T-helper 22 cell (primary cell): ENCODE results near the gene SLFN11.
A peak's percentile ranks its signal among the peaks of the same experiment; 100 is the strongest.
"Not testable (repeated sequence)": the region's sequence is repeated elsewhere in the genome, so short reads cannot be mapped to it uniquely, and the experiment has no call there.

Source experiments
- DNase-seq: peaks from one replicate; pipeline ENCODE4 v3.0.0-alpha.2; 2020; ENCODE audit warnings: low read depth

Gene SLFN11

DNA sequence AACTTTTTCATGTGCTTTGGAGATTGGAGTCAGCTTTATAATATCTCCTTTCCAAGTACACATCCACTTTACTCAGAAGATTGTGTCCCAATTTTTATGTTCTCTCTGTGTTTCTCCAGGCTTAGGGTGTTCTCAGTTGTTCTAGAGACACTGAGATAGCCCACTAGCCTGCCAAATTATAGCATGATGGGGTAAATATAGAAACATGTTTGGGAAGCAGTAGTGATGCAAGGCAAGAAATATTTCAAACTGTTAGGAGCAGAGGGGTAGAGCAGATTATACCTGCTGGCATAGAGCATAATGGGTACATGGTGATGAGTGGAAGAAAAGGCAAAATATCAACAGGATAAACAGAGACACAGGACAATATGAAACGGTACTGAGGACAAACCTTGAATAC, 12.4 kb downstream of the SLFN11 start:
- DNase-seq = no peak

DNA sequence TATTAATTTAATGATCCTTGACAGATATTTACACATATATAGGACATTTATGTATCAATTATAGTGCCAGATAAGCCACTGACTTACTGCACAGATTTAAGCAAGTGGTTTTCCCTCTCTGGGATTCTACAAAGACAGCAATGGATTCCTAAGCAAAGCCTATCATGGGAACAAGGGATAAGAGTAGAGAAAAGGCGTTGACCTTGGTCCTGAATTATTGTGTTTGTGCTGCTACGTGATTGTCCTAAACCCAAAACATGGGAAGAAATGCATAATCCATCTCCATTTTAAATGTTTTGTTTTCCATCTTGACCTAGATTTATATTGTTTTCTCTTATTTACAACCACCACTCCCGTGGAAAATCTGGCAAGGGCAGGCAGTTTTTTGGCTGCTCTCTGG, 14.0 kb downstream of the SLFN11 start:
- DNase-seq = no peak

DNA sequence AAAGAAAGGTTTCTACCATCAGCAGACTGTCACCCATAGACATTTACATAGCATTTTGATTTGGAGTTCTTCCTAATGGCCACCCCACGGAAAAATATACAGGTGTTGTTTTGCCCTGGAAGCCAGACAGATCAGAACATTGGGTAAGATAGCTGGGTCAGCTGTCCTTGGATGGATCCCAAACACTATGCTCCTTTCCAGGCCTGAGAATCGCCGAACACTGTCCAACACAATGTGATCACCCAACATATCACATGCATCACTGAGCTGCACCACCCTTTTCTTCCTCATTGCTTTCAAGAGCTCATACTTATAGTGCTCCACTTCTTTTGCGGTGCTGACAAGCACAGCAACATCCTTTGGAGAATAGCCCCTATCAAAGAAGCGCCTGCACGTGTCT, 21.1 kb downstream of the SLFN11 start:
- DNase-seq = no peak

DNA sequence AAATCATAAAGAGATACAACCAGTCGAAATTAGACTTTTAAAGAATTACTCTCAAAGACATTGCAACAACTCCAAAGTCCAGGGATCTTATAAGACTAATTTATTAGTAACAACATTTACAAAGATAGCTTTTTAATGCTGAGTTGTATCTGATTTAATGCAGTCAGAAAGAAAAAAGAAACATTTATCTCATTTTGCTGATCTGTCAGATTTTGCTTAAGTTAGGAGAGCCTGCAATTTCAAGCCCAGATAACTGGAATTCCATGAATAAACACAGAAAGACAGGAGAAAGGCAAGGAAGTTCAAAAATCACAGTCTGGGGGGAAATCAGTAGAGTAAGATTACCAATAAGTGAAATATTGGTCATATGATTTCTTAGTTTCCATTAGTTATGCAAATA, 22.9 kb downstream of the SLFN11 start:
- DNase-seq = no peak

DNA sequence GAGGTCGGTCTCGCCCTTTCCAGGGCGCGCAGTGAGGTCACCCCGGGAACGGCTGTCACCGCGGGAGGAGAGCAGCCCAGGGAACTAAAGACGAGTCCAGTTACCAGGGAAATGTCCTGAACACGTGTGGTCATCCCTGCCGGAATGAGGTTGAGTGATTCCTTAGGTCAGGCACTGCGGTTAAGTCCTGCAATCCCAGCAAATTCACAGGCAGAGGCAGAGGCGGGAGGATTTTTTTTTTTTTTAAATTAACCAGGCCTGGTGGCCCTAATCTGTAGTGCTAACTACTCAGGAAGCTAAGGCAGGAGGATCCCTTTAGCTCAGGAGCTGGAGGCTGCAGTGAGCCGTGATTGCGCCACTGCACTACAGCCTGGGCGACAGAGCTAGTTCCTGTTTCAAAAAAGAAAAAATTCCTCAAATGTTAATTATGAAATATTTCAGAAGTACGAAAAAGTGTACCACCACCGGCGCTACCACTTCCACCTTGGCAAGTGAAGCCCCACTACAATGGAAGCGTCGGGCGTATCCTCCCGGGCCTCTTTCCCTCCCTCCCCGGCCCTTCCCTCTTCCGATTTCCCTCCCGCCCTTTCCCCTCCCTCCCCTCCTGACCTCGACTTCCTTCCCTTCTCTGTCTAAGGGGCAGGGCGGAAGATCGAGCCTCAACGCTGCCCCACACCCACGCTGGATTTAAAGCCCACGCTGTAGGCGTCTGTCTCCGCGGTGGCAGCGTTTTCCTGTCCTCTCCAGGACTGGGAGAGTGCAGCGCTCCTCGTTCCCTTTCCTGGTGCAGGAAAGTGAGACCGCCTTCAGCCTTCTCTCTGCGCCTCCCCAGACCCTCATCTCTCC, 27.3 kb downstream of the SLFN11 start:
- no peak for DNase-seq

DNA sequence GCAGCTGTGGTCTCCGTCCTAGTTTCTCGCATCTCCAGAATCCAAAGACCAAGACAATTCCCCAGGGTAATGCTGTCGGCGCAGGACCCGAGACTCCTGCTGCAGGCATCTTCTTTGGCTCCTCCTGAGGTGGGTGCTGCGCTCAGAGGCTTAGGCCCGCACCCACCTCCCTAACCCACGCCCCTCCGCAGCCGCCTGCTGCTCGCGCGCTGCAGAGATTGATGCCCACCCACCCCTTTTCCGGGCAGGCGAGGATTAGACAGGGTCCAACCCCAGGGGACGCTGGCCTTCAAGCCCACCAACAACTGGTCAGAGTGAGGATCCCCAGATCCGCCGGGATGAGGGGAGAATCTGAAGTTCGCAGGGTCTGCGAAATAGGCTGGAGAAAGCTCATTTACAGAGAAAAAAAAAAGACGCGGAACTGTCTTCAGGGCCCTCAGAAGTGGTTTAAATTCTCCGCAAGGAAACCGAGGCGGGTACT, 27.9 kb downstream of the SLFN11 start:
- no peak for DNase-seq

DNA sequence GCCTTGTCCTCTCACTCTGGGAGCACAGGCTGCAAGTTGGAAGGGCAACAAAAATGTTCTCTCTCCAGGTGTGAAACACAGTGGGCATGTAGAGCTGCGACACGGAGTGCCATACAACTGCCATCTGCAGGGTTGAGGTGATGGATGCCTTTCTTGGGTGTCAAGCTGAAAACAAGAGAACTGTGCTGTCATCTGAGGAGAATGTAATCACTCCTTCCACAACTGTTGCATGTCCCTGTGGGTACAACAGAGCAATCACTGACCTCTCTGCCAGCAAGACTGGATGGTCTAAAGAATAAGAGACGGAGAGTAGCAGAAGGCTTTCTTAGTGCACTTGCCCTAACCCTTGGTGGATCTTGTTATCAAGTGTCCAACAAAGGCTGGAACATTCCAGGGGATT, 29.2 kb downstream of the SLFN11 start:
- no peak for DNase-seq

DNA sequence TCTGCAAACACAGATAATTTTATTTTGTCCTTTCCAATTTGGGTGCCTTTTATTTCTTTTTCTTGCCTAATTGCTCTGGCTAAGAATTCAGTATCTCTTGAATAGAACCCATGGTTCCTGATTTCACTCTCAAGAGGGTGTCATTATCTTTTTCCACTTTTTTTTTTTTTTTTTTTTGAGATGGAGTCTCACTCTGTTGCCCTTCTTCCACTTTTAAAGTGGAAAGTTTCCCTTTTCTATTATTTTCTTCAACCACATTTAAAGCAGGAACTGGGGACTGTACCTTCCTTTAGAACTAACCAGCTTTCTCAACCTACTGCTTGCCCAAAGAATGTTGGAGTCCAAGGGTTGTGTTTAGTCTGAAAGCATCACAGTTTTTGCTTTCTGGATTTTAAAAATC, 31.1 kb downstream of the SLFN11 start:
- no peak for DNase-seq

DNA sequence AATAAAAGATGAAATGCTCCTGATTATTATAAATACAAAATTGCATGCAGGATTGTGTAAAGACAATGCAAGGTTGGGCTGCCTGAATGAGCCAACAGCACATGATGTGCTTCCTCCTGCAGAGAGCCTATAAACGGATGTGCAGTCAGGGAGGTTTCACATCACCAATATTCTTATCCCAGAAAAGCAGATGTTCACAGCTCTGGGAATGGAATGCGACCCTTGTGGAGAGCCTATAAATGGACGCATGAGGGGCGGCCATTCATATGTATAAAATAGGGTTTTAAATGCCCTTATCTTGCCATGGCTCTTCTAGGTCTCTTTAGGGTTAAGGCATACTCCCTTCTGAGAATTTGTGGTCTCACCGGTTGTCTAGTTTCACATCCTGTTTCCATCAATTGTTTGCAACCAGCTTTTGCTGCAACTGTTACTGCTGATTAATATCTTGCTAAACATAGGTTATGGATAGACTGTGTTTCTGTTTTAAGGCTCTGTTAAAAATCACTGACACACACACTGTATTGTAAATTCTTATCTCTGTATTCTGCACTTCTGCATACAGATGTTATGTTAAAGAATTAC, 31.9 kb downstream of the SLFN11 start:
- no peak for DNase-seq

DNA sequence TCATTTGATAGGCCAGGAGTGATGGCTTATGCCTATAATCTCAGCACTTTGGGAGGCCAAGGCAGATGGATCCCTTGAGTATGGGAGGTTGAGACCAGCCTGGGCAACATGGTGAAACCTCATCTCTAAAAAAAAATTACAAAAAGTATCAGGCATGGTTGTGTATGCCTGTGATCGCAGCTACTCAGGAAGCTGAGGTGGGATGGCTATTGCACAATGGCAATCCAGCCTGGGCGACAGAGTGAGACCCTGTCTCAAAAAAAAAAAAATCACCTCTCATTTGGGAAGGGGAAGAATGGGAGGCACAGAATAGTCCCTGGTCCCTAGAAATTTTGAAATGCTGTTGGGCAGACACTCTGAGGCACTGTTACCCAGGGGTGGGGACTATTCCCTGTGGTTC, 35.2 kb downstream of the SLFN11 start:
- no peak for DNase-seq

DNA sequence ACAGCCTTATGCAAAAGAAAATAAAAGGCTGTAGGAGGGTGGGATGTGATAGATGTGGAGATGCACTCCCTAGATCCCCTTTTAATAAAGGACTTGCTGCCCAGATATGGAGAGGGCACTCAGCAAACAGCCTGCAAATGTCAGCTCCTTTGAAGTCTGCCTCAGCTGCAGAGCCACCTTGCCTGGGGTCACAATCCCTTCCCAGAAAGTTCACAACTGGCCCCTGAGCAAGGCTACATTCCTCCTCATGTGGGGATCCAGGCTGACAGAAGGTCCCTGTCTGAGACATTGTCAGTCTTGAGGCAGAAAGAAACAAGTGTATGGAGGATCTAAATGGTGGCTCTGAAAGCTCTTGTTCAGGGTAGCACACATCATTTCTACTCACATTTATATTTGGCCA, 36.1 kb downstream of the SLFN11 start:
- no peak for DNase-seq

DNA sequence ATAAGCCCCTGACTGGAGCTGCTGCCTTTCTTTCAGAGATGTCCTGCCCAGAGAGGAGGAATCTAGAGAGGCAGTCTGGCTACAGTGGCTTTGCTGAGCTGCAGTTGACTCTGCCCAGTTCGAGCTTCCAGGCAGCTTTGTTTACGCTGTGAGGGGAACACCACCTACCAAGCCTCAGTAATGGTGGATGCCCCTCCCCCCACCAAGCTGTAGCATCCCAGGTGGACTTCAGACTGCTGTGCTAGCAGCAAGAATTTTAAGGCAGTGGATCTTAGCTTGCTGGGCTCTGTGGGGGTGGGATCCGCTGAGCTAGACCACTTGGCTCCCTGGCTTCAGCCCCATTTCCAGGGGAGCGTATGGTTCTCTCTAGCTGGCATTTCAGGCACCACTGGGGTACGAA, 39.8 kb downstream of the SLFN11 start:
- DNase-seq = not testable (repeated sequence)

DNA sequence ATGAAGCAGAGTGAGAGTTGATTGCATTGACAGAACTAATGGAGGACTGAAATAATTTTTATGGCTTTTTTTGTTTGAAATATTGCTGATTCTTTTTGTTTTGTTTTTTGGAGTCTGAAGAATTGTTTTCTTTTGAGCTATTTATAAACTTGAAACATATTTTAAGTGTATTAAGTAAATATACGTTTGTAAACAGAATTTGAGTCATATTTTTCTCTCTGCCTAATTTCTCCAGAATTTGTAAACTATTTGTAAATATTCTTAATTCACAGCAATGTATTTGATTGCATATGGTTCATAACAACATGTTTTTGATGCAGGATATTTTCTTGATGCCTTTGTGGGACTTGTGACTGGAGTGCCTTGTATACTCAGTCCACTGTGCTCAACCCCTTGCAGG, 50.7 kb downstream of the SLFN11 start:
- DNase-seq = no peak

DNA sequence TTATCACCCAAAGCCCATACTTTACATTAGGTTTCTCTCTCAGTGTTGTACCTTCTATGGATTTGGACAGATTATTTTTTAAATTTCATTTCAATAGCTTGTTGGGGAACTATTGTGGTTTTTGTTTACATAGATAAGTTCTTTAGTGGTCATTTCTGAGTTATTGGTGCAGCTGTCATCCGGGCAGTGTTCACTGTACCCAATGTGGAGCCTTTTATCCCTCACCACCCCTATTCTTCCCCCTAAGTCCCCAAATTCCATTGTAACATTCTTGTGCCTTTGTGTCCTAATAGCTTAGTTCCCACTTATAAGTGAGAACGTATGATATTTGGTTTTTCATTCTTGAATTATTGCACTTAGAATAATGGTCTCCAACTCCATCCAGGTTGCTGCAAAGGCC, 57.5 kb downstream of the SLFN11 start:
- DNase-seq = no peak

DNA sequence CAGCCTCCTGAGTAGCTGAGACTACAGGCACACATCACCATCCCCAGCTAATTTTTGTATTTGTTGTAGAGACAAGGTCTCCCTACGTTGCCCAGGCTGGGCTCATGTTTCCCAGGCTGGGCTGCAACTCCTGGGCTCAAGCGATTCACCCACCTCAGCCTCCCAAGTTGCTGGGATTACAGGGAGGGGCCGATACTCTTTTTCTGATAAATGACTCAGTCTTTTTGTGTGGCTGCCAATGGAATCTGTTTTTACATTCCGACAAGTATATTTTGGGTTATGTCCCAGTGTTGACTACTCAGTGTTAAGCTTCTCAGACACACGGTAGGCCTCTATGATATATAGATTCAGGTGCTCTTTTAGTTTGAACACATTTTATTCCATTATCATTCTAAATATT, 58.1 kb downstream of the SLFN11 start:
- no peak for DNase-seq

DNA sequence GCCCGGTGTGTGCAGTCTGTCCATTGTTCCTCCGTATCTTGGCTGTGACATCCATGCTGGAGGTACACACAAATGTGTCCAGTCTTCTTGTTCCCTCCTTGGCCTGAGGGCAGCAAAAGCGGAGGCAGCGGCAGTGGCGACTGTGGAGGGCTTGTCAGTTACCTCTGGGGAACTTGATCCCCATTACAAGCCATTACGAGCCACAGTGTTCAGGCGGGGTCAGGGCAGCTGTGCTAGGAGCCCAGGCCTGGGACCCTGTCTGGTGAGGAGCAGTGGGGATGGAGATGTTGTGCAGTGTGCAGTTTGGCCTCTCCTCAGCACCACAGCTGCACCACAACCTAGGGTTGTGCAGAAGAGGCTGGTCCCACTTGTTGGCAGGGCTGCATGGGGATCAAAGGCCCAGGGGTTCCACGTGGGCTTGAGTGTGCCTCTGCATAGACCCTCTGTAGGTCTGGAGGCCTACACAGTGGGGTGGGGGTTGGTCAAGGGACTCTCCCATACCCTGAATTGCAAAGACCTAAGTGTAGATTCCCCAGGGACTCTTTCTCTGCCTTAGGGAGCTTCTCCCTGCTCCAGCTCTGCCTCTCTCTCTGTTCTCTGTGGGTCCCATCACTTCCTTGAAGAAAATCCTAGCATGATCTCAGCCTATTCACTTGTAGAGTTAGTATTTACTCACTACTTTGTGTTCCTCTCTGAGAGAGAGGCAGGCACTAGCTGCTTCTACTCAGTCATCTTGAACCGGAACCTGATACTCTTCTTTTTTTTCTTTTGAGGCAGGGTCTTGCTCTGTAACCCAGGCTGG, 58.8 kb downstream of the SLFN11 start:
- DNase-seq = no peak

DNA sequence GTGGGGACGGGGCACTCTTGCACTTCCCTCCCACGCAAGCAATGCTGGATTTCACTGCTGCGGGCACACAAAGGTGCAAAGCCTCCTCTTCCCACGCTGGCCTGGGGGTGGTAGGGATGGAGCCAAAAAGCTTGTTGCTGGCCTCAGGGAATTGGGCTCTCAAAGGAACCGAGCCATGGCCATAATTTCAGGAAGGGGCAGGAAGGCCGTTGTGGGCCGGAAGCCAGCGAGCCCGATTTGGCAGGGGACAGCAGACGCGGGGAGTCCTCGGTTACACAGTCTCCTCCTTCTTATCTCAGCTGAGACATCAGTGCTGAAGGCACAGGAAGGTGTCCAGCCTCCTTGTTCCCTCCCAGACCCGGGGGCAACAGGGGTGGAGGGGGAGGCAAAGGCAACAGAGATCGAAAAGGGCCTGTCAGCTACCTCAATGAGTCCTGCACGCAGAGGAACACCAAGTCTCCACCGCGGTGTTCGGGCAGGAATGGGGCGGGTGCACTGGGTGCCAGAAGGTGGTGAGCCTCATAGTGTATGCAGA, 59.5 kb downstream of the SLFN11 start:
- no peak for DNase-seq

DNA sequence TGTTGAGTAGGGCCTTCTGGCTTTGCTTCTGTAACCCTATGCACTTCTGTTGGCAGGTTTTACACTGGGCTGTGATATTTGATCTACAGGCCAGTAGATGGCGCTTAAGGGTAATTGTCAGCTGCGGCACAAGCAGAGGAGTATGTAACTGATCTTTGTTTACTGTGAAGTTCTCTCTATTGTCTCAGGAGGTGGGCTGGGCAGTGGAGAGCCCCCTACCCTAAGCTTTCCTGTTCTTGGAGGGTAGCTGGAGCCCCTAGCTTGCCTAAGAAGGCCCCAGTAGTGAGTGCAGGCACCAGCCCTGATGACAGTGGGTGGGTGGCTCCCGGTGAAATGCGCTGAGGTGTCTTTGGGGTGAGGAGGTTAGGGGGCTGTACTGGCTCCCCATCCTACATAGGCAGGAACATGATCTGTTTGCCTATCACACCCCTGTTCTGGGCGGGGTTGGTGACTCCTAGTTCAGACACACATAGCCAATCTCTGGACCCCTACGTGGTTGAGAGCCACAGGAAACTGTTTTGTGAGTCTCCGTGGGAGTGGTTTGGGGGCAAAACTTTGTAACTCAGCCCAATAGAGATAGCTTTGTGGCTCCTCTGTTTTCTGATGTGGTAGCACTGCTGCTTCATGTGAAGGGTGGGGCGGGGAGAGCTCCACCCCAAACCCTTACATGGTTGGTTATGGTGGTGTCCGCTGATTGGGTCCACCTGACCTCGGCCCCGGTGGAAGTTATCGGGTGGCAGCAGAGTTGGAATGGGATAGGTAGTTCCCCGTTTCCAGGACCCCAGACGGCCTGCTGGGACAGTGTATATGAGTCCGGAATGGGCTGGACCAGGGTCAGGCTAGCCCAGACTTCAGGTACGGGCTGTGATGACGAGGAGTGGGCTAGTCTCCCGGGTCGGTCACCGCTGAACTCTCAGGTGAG, 60.4 kb downstream of the SLFN11 start:
- DNase-seq = peak; percentile 88

DNA sequence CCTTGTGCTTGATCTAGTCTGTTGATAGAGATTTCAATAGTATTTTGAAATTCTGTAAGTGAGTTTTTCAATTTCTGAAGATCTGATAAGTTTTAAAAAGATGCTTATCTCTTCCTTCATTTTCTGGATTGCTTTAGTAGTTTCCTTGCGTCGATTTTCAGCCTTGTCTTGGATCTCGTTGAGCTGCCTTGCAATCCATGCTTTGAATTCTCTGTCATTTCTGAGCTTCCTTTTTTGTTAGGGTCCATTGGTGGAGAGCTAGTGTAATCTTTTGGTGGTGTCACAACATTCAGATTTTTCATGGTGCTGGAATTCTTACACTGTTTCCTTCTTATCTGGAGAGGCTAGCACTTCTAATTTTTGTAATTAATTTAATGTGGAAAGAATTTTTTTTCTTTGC, 61.1 kb downstream of the SLFN11 start:
- no peak for DNase-seq

DNA sequence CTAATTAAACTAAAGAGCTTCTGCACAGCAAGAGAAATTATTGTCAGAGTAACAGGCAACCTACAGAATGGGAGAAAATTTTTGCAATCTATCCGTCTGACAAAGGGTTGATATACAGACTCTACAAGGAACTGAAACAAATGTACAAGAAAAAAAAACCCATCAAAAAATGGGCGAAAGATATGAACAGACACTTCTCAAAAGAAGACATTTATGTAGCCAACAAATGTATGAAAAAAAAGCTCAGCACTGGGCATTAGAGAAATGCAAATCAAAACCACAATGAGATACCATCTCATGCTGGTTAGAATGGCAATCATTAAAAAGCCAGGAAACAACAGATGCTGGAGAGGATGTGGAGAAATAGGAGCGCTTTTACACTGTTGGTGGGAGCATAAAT, 64.1 kb downstream of the SLFN11 start:
- DNase-seq = not testable (repeated sequence)
